ENCODE results near the gene ZNF443. TPM values are rescaled to one million over a fixed set of nuclear protein-coding genes. Genes with fewer than 3 reads are reported as not detected.
A peak's percentile ranks its signal among the peaks of the same experiment; 100 is the strongest.

Gene ZNF443
- total RNA-seq, 1 experiment from 2014 or later, result 9.4 TPM

DNA sequence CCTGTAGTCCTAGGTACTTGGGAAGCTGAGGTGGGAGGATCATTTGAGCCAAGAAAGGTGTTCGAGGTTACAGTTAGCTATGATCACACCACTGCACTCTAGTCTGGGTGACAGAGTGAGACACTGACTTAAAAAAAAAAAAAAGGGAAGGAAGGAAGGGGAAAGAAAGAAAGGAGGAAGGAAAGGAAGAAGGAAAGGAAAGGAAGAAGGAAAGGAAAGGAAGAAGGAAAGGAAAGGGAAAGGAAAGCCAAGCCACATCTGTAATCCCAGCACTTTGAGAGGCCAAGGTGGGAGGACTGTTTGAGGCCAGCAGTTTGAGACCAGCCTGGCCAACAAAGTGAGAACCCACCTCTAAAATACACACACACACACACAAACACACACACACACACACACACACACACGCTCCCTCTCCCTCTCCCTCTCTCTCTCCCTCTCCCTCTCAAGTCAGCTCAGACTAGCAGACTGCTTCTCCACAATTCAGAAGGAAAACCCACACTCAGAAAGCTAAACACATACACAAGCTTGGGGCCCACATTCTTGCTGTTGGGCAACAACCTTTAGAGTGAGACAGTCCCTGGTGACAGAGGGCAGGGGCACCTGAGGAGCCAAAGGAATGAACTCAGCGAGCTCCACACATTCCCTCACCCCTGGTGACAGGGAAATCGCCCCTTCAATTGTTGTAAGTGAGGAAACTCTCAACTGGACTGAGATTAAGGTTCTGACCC lies 41.1 kb upstream of the ZNF443 start:
- H2BK120ac ChIP-seq (ENCODE audit: low read depth, low read length, poor library complexity, severe bottlenecking), result no peak overlapping the region
- H4K5ac ChIP-seq (ENCODE audit: insufficient read length, low read depth, low read length), result no peak overlapping the region
- no peak overlapping the region for H3K23ac ChIP-seq (ENCODE audit: insufficient read length, low read depth, low read length)
- no peak overlapping the region for H2AK5ac ChIP-seq (ENCODE audit: insufficient read length, low read length)
- Mint-ChIP-seq H3K4me1 (peaks cover 19 to 20% of the 10 kb centered on the region in 2 experiments), H3K36me3 (ENCODE audit: insufficient read depth in 1 of 3, low read depth in 3 of 3) (no peaks in the 10 kb centered on the region; a peak in 1 of 7 replicates), H3K27me3 (ENCODE audit: low read depth) (peaks cover 9% of the 10 kb centered on the region), H3K9me3 (no peaks in the 10 kb centered on the region; a peak in 1 of 5 replicates), H3K4me3 (no peak overlapping the region), H3K27ac (peak overlapping the region in 1 of 3 experiments; percentile 16; a peak in 1 of 7 replicates)
- H4K20me1 ChIP-seq (ENCODE audit: control insufficient read depth, insufficient read depth, insufficient read length), result no peaks in the 10 kb centered on the region
- peaks cover 3% of the 10 kb centered on the region for H3K79me1 ChIP-seq (ENCODE audit: insufficient read depth, low read depth, low read length, poor library complexity, severe bottlenecking)
- H2BK5ac ChIP-seq (ENCODE audit: insufficient read length, low read length), result no peak overlapping the region
- no peaks in the 10 kb centered on the region; the same call in 1 of the 2 replicates for H3K4me1 ChIP-seq (ENCODE audit: insufficient read depth, low read length)
- H3T11ph ChIP-seq (ENCODE audit: low read length), result no peak overlapping the region
- H2BK12ac ChIP-seq (ENCODE audit: insufficient read length, low read depth, low read length), result no peak overlapping the region
- TF ChIP-seq, protein P1, sequence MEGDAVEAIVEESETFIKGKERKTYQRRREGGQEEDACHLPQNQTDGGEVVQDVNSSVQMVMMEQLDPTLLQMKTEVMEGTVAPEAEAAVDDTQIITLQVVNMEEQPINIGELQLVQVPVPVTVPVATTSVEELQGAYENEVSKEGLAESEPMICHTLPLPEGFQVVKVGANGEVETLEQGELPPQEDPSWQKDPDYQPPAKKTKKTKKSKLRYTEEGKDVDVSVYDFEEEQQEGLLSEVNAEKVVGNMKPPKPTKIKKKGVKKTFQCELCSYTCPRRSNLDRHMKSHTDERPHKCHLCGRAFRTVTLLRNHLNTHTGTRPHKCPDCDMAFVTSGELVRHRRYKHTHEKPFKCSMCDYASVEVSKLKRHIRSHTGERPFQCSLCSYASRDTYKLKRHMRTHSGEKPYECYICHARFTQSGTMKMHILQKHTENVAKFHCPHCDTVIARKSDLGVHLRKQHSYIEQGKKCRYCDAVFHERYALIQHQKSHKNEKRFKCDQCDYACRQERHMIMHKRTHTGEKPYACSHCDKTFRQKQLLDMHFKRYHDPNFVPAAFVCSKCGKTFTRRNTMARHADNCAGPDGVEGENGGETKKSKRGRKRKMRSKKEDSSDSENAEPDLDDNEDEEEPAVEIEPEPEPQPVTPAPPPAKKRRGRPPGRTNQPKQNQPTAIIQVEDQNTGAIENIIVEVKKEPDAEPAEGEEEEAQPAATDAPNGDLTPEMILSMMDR (conservative IDR thresholded peaks at IDR 0.05), result no peak
- no peak overlapping the region for H3K27ac ChIP-seq (ENCODE audit: insufficient read length, low read depth, low read length)
- no peak overlapping the region for H2AFZ ChIP-seq (ENCODE audit: low read length)
- no peak overlapping the region for H4K91ac ChIP-seq (ENCODE audit: insufficient read length, low read depth, low read length)
- H3K79me2 ChIP-seq (ENCODE audit: insufficient read depth, low read length), result 0 out of 2 replicates have a peak, but pooled peaks cover 2% of the 10 kb centered on the region
- no peak overlapping the region for H3K56ac ChIP-seq (ENCODE audit: insufficient read length, low read depth, low read length)
- H3K27me3 ChIP-seq (ENCODE audit: insufficient read depth, low read length), result no peaks in the 10 kb centered on the region; the same call in 1 of the 2 replicates
- no peak overlapping the region for H3K4me2 ChIP-seq (ENCODE audit: insufficient read depth, insufficient read length, low read length)
- H4K8ac ChIP-seq (replicated peaks; ENCODE audit: insufficient read length, low read depth, low read length), result no peak overlapping the region
- no peak overlapping the region for H3K14ac ChIP-seq (ENCODE audit: insufficient read depth, low read length)
- H3K18ac ChIP-seq (ENCODE audit: insufficient read length, low read depth, low read length), result no peak overlapping the region
- H3K9ac ChIP-seq (ENCODE audit: extremely low read depth, insufficient read length, low read length), result no peak overlapping the region
- H3K9me3 ChIP-seq (ENCODE audit: control insufficient read depth, low read depth, low read length), result no peaks in the 10 kb centered on the region
- no peak overlapping the region for H3K4ac ChIP-seq (ENCODE audit: low read depth, low read length)
- H2BK15ac ChIP-seq (ENCODE audit: low read depth, low read length), result no peak overlapping the region
- WGBS (ENCODE audit: extremely low coverage, insufficient read length, low lambda C conversion rate), result no CpG with 5 or more reads among the region's 4 CpGs
- no peak for DNase-seq
- peaks cover 10% of the 10 kb centered on the region for H3K23me2 ChIP-seq (ENCODE audit: insufficient read length, low read depth, low read length, poor library complexity, severe bottlenecking)
- no peak overlapping the region for H2BK20ac ChIP-seq (ENCODE audit: low read depth, low read length, poor library complexity, severe bottlenecking)

Measured in H9 (cell line).